Stimulated activated CD8-positive, alpha-beta memory T cell treated with anti-CD3 and anti-CD28 coated beads, Interleukin-12 subunit alpha, Interleukin-12 subunit beta, amount 100 ng/mL, for 4 hours (primary cell): Measurements from ENCODE around the gene NUPR1.
"Not testable (repeated sequence)": the region's sequence is repeated elsewhere in the genome, so short reads cannot be mapped to it uniquely, and the experiment has no call there.

Experiments
- DNase-seq: peaks from one replicate; pipeline ENCODE4 v3.0.0-alpha.2; 2020; ENCODE audit warnings: low read depth

The NUPR1 gene

GRCh38 chr16:28554634-28555423 is 16.1 kb upstream of the NUPR1 start:
- no peak for DNase-seq

- peak; percentile 83 for DNase-seq
Observed at GRCh38 chr16:28553776-28554633, 15.2 kb upstream of the NUPR1 start, which contains the start of gene SGF29. SGF29 (plus strand) TSS chr16:28553920; CDS start chr16:28581070, 27,150 bp downstream.

GRCh38 chr16:28549301-28549899 is 10.6 kb upstream of the NUPR1 start:
- DNase-seq, result no peak

- no peak for DNase-seq
Observed at GRCh38 chr16:28548306-28548802, 9.6 kb upstream of the NUPR1 start.

GRCh38 chr16:28546626-28547025 is 7.9 kb upstream of the NUPR1 start:
- DNase-seq, result no peak

GRCh38 chr16:28545964-28546363 is 7.2 kb upstream of the NUPR1 start:
- not testable (repeated sequence) for DNase-seq

DNA sequence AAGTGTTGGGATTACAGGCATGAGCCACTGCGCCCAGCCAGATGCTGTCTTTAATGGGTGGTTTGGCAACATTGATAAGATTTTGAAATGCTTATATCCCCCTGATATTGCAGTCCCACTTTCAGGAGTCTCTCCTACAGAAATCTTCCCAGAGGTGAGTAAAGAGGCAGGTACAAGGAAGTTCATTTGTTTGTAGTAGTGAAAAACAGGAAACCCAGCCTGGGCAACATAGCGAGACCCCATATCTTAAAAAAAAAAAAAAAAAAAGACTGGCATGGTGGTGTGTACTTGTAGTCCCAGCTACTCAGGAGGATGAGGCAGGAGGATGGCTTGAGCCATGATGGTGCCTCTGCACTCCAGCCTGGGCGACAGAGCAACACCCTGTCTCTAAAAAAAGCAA is 6.2 kb upstream of the NUPR1 start:
- no peak for DNase-seq

- no peak for DNase-seq
Observed at GRCh38 chr16:28543072-28543471, 4.3 kb upstream of the NUPR1 start.

GRCh38 chr16:28542646-28543045 is 3.9 kb upstream of the NUPR1 start:
- no peak for DNase-seq

- no peak for DNase-seq
Observed at GRCh38 chr16:28540346-28540745, 1.6 kb upstream of the NUPR1 start.

GRCh38 chr16:28537964-28538732 is 626 bp downstream of the NUPR1 start:
- no peak for DNase-seq

- no peak for DNase-seq
Observed at GRCh38 chr16:28537076-28537475, 1.7 kb downstream of the NUPR1 start.

- no peak for DNase-seq
Observed at GRCh38 chr16:28534542-28535373, 4.0 kb downstream of the NUPR1 start.

DNA sequence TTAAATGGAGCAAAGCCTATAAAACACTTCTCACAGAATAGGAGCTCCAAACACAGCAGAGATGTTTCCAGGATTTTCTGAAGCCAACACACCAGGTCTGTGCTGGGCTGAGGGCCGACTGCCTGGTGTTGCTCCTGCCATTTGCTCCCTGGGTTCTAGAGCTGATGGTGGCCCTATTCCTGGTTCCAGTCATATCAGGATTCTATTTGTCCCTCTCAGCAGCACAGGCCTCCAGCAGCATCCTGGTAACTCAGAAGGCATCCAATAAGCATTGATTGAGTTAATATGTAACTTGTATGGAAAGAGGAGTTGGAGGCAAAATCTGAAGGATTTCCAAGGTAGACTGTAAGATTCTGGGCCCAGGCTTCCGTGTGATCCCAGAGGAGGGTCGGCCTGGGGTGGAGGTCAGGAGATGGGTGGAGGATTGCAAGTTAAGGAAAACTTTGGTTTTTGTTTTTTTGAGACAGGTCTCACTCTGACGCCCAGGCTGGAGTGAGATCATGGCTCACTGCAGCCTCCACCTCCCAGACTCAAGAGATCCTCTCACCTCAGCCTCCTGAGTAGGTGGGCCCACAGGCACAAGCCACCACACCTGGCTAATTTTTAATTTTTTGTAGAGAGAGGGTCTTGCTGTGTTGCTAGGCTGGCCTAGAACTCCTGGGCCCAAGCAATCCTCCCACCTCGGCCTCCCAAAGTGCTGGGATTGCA is 5.7 kb downstream of the NUPR1 start:
- no peak for DNase-seq

DNA sequence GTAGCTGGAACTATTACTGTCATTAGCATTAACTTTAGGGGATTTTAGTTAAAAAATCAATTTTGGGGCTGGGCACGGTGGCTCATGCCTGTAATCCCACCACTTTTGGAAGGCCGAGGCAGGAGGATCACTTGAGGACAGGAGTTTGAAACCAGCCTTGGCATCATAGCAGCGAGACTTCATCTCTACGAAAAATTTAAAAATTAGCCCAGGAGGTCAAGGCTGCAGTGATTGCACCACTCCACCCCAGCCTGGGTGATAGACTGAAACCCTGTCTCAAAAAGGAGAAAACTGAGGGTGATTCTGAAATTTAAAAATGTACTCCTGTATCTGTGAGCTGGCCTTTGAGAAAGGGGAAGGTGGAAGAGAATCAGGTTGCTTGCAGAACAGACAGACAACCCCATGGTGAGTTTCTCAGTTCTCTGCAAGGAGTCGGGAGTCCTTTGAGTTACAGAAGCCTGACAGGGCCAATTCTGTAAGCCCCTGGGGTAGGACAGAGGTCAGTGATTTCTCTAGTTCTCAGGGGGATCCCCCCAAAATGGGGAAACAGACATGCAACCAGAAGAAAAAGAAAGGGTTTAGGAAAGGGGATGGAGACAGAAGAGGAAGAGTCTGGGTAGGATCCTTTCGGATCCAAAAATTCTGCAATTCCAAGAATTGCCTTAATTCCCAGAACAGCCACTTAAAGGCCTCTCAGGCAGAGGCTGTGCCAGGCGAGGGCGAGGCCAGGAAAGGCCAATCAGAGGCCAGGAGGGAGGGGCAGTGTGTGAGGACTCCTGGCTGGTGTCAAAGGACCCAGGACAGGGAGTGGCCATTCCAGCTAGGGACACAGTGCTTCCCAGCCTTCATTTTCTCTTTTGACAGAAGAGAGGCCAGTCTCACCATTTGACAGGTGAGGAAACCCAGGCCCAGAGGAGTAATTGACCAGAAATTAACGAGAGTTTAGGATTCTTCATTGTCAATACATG is 6.7 kb downstream of the NUPR1 start:
- no peak for DNase-seq

- no peak for DNase-seq
Observed at GRCh38 chr16:28529124-28529523, 9.7 kb downstream of the NUPR1 start.

DNA sequence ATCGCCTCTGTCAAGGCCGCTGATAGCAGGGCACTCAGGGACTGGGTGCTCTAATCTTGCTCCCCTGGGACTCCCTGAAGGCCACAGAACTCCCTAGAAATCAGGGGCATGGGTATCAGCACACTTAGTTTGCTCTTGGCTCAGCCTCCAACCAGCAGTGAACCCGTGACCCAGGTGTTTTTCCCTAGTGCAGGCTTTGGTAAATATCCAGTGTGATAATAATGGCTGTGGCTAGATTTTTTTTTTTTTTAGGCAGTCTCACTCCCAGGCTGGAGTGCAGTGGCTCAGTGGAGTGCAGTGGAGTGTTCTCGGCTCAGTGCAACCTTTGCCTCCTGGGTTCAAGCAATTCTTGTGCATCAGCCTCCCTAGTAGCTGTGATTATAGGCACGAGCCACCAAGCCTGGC is 10.3 kb downstream of the NUPR1 start:
- no peak for DNase-seq

DNA sequence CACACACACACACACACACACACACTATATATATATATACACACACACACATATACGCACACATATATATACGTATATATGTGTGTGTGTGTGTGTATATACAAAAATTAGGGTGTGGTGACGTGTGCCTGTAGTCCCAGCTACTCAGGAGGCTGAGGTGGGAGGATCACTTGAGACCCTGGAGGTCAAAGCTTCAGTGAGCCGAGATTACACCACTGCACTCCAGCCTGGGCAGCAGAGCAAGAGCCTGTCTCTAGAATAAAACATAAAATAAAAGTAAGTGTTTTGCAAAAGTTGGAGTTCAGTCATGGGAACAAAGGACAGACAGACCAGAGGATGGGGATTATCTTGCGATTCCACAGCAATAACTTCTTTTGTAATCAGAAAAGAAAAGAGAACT is 10.8 kb downstream of the NUPR1 start:
- DNase-seq, result no peak
